ENCODE data around the gene NDUFS2. TPM values are rescaled to one million over a fixed set of nuclear protein-coding genes. Genes with fewer than 3 reads are reported as not detected.

Gene NDUFS2
- total and polyA plus RNA-seq, 2 of the 8 experiments (the other 6 are each of a cell fraction or from before 2014, with no cell fraction given), result 95.1 to 113 TPM

DNA sequence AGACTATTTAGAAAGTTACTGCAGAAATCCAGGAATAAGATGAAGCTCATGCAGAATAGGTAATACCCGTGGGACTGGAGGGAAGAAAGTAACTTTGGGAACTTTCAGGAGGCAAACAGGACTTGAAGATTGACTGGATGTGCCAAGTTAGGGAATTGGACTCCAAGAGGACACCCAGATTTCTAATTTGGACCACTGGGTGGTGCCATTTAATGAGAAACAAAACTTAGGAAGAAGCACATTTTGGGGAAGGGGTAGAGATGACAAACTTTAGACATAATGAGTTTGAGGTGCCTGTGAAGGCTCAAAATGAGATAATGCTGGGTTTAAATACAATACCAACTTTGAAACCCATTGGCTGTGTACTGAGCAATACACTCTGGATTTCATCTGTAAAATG, 21.5 kb upstream of the NDUFS2 start (continued):
- TF ChIP-seq, protein P1, sequence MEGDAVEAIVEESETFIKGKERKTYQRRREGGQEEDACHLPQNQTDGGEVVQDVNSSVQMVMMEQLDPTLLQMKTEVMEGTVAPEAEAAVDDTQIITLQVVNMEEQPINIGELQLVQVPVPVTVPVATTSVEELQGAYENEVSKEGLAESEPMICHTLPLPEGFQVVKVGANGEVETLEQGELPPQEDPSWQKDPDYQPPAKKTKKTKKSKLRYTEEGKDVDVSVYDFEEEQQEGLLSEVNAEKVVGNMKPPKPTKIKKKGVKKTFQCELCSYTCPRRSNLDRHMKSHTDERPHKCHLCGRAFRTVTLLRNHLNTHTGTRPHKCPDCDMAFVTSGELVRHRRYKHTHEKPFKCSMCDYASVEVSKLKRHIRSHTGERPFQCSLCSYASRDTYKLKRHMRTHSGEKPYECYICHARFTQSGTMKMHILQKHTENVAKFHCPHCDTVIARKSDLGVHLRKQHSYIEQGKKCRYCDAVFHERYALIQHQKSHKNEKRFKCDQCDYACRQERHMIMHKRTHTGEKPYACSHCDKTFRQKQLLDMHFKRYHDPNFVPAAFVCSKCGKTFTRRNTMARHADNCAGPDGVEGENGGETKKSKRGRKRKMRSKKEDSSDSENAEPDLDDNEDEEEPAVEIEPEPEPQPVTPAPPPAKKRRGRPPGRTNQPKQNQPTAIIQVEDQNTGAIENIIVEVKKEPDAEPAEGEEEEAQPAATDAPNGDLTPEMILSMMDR (IDR thresholded peaks at IDR 0.05; ENCODE audit: control extremely low read depth in 1 of 3, insufficient read depth in 1 of 3, low read depth in 1 of 3, low read length in 3 of 3), result peak in 2 of 3 experiments; percentile 36 to 46; a peak in 3 of 4 replicates
- TF ChIP-seq CREB1 (IDR thresholded peaks at IDR 0.05), result no peak
- no peak for TF ChIP-seq MAX (IDR thresholded peaks at IDR 0.05)
- TF ChIP-seq SAP30 (IDR thresholded peaks at IDR 0.05; ENCODE audit: insufficient read depth, insufficient replicate concordance, low read length), result no peak
- TF ChIP-seq, protein P2, sequence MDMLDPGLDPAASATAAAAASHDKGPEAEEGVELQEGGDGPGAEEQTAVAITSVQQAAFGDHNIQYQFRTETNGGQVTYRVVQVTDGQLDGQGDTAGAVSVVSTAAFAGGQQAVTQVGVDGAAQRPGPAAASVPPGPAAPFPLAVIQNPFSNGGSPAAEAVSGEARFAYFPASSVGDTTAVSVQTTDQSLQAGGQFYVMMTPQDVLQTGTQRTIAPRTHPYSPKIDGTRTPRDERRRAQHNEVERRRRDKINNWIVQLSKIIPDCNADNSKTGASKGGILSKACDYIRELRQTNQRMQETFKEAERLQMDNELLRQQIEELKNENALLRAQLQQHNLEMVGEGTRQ (IDR thresholded peaks at IDR 0.05; ENCODE audit: low read length), result no peak

All from H1 (cell line).